ENCODE results near the gene EHD3.

Gene EHD3

DNA sequence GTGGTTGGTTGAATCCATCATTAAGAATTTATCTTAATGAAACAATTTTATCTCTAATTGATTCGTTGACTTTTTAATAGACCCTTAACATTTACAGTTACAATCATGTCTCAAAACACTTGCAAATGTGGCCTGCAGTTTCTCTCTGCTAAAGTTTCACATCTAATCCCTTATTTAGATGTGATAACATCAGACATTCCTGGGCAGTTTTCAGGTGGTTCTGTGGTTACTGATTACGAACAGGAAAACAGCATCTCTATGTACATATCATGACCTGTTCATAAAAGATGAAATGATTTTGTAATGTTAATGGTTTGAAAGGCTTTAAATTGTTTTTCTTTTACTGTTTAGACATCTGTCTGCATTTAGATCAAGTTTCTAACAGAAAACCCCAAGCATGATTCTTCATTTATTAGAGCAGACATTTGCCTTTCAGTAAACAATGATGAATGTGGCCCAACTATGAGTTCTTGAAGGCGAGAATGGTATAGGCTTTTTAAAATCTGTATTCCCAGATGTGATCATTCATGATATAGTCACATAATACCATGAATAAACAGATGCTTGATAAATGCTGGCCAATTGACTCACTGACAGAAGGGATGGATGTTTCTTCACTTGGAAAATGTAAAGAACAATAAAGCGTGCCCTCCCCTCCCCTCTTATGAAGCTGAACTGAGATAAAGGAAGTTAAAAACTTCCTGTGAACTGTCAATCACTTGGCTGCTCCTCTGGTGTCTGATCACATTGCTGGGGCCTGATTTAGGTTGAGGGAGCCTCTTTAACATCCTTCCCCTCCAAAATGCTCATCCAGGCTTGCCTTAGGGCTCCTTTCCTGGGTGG is 20.1 kb upstream of the EHD3 start:
- DNase-seq = no peak

- DNase-seq = no peak
These were observed 19.5 kb upstream of the EHD3 start for GRCh38 chr2:31214444-31214915.

GRCh38 chr2:31216734-31217133 is 17.2 kb upstream of the EHD3 start:
- no peak for DNase-seq

DNA sequence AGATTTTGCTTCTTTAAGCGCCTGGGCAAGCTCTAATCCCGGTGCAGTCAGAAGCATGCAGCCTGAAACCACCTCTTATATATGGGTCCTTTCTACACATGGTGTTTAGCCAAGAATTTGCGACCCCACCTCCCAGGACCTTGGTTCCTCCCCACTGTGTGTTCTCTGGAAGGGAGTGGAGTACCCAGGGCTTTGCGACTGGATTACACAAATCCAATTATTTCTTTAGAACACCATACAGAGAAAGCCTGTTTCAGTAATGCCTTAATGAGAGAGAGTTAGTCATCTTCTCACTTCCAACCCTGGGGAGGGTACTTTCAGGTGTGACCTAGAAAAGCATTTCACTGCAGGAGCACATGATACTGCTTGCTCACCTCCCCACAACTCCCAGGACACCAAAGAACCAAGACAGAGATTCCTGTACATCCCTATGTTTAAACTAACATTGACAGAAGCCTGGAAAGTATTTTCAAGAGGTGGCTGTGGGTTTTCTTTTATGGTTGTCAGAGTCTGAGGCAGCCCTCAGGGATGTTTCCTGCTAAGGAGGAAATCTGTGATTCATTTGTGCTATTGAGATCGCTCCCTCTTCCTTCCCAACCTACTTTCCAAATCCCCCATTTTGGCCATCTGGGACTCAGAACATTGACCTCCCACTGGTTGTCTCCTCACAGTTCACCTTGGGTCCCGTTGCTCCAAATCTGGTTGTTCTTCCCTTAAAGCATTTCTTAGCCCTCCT is 16.3 kb upstream of the EHD3 start, which contains the start of gene CAPN14:
TSS of gene CAPN14 (minus strand) at position 51 of the 736 bp plus-strand sequence. CDS start 12,068 bp downstream, outside the sequence.
- DNase-seq = no peak

GRCh38 chr2:31219131-31219969 is 14.6 kb upstream of the EHD3 start:
- no peak for DNase-seq

DNA sequence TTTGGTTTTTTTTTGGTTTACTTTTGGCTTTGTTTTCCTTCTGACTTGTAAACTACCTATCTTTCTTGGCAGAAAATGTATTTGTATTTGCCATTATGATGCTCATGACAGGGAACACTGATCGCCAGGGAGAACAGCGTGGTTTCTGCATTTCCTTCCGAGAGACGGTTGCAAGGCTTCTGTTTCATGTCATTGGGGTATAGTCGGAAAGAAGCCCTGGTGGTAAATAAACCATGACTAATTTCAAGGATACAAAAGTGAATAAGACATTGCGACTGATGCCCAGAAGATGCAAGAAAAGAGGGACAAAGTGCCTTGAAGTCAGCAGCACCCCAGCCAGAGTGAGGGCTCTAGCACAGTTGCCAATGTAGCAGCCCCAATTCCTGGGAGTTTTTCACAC is 12.4 kb upstream of the EHD3 start:
- DNase-seq = no peak

- DNase-seq = no peak
These were observed 11.9 kb upstream of the EHD3 start for GRCh38 chr2:31222071-31222470.

DNA sequence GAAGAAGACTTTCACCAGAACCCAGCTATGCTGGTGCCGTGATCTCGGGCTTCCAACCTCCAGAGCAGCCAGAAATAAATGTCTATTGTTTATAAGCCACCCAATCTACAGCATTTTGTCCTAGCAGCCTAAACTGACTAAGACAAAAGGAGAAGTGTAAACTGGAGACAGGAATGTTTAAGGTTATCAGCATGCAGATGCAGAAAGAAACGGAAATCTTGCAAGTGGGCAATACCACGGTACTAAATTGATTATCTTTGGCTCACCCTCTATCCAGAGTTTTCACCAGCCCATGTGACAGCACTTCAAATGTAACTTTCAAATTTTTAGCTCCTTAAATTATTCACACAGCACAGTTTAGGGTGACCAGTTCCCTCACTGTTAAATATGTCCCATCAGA is 10.9 kb upstream of the EHD3 start:
- no peak for DNase-seq

- no peak for DNase-seq
These were observed 10.2 kb upstream of the EHD3 start for GRCh38 chr2:31223749-31224148.

DNA sequence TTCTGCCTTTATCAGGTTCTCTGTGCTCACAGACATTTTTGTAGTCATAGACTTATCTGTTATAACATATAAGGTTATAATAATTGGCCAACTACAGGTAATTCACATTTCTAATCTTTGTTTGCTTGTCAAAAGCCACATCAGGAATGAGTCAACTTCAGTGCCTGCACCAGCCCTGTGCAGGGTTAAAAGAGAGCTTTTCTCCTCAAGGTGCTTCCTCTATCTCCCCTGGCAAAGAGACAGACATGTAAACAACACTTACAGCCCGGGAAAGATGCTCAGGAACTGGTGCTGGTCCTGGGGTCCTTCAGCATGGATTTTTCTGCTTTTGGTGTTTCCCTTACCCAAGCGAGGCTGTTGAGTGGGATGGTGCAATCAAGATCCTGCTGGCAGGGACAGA is 7.7 kb upstream of the EHD3 start:
- no peak for DNase-seq

DNA sequence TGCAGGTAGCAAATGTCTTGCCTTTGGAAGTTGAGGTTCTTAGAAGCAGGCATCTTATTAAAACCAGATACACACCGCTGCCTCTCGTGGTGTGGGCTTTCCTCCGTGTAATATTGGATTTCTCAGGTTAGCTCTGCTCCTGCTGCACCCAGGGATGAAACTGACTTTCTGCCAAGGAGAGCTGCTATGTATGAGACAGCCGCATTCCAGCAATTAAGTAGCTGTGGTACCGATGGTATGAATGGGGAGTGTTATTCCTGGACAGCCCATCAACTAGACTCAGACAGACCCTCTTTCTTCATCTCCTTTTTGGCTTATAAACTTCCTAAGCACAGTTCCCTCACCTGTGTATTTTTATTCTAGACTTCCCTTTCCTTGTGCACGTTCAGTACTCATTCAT is 6.8 kb upstream of the EHD3 start:
- no peak for DNase-seq

DNA sequence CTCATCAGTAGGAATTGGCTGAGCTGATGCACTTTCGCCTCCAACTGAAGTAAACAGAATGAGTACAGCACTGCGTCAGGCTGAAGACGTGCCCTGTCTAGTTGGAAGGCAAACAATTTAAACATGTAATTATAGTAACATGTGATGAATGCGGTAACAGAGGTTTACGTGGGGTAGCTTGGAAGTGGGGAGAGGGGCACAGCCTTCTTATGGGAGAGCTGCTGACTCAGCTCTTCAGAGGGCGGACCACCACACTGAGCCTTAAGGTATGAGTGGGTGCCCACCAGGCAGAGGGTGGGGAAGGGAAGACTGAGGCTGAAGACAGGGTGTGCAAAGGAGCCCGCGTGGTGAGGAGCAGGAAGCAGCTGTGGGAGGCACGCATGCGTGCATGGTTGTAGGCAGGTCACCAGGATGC is 6.2 kb upstream of the EHD3 start:
- DNase-seq = no peak

- no peak for DNase-seq
These were observed 5.2 kb upstream of the EHD3 start for GRCh38 chr2:31228717-31229116.

GRCh38 chr2:31230751-31231150 is 3.2 kb upstream of the EHD3 start:
- DNase-seq = no peak

- DNase-seq = no peak
These were observed 2.2 kb upstream of the EHD3 start for GRCh38 chr2:31231571-31232302.

GRCh38 chr2:31232586-31232985 is 1.4 kb upstream of the EHD3 start:
- DNase-seq = no peak

DNA sequence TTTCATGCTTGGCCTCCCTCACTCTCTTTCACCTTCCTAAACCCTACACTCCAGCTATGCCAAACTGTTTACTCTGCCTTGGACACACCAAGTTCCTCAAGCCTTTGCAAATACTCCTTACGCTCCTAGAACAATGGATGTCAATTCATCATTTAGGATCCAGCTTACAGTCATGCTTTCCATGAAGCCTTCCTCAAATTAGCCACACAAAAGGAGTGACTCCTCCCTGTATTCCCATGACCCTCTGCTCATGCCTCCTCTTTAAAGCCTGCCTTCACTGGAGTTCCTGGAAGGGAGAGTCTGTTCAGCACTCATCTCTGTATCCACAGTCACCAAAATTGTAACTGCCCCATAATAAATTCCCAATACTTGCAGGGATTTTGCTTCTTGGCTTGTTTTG is 721 bp upstream of the EHD3 start:
- no peak for DNase-seq

GRCh38 chr2:31234683-31235503 is 941 bp downstream of the EHD3 start:
- no peak for DNase-seq

GRCh38 chr2:31235504-31235902 is 1.6 kb downstream of the EHD3 start:
- peak; percentile 7 for DNase-seq

GRCh38 chr2:31236433-31237205 is 2.7 kb downstream of the EHD3 start:
- no peak for DNase-seq

Measured in DMS 273 treated with DMSO at 0.1 percent for 48 hours (cell line).